Left cardiac atrium (tissue), 4 donors: ENCODE measurements around the gene PARP15. TPM values are rescaled to one million over a fixed set of nuclear protein-coding genes. Genes with fewer than 3 reads are reported as not detected.
"Not testable (repeated sequence)": the region's sequence is repeated elsewhere in the genome, so short reads cannot be mapped to it uniquely, and the experiment has no call there.

Experiments used
- ATAC-seq, 2 donors: fragments of 200-7000 bp; cut with Tn5 transposase; one replicate each; pipeline ENCODE4 v1.9.1; 2020; ENCODE audit warnings: mild to moderate bottlenecking in 2 of 2, moderate library complexity in 2 of 2
- DNase-seq: peaks from one replicate; pipeline ENCODE4 v3.0.0-alpha.2; 2020
- intact Hi-C, 2 donors: fragments of 100-400 bp; cut with DNase I; formaldehyde crosslinking; loops; one replicate each; pipeline versions ENCODE4 v1.14.1 to v1.15.1; 2022 to 2023
- total RNA-seq, 2 donors: library from RNA; stranded (reverse); fragmentation: NEBNext Ultra II Directional; extraction: Animal tissue kit (Norgen Biotek cat#: 25700); gene quantifications; one replicate each; pipeline ENCODE4 v1.2.1, GENCODE V29; 2021
- donor health status: DM: no; HTN: yes; CAD: no.
- donor health status: DM: no; HTN: yes; CAD: no; lungs with severe emphysema.
- donor health status: DM: yes; HTN: yes; CAD: no.
- donor health status: Dilated cardiomyopathy.

The PARP15 gene
- total RNA-seq, 2 donors from 2014 or later = 1.5 to 1.6 TPM

DNA sequence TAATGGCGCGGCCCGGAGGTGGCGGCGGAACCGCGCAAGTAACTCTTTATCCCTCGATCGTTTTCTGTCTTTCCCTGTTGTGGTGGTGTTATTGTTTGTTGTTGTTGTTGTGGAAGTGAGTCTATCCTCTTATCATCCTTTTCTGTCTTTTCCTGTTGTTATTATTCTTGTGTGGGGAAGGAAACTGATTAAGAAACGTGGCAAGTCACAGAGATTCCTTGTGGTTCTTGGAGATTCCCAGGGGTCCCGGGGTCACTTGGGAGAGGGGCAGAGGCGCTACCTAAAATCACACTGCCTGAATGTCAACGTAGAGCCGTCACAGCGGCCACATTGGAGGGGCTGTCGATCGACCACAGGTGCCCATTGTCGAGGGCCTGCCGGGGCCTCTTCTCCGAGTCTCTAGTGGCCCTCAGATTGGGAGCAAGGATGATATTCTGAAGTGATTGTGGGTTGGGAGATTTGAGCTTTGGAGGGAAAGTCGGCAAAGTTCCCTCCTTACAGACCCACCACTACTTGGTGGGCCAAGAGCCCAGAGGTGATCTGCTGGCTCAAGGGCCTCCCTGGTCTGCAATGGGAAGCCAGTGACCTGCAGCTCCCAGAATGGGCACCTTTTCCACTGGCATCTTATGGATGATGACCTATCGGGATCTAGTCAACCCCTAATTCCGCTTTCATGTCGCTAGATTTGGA lies 104.0 kb downstream of the PARP15 start:
- DNase-seq (no peak), ATAC-seq (no peak)
- intact Hi-C loops = no loop called here

DNA sequence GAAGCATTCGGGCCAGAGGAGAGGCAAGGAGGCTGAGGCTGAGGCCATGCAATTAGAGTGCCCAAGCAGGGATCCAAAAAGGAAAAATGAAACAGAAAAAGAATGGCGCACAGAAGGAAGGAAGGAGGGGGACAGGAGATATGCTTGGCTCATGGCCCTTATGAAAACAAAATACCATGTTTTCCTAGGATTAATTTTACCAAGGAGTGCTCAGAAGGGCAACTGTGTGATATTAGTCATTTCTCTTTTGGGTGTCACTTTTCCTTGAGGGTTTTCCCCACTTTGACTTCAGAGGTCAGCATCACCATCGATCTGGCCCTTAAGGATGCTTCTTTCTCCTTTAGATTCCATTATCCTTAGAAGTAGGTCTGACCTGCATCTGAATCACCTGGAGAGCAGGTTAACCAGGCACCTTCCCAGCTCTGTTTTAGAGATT lies 104.5 kb downstream of the PARP15 start:
- no peak for DNase-seq
- no peak for ATAC-seq
- intact Hi-C loops = no loop called here

DNA sequence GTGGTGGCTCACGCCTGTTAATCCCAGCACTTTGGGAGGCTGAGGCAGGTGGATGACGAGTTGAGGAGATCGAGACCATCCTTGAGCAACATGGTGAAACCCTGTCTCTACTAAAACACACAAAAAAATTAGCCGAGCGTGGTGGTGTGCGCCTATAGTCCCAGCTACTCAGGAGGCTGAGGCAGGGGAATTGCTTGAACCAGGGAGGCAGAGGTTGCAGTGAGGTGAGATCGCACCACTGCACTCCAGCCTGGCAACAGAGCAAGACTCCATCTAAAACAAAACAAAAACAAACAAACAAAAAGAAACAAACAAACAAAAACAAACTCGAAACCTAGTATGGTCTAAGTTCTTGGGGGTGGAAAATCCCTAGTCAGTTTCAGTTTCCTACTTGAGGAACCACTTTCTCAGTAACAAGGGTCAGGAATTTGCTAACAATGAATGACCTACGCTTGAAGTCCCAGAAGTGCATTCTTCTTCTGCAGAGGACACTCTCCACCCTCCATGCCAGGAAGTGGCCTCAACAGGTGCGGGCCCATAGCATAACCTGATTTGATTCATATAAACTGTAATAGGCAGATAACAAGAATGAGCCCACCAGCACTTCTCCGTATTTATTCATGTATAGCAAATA lies 105.4 kb downstream of the PARP15 start:
- ATAC-seq, intact Hi-C loops, DNase-seq: not testable (repeated sequence)

DNA sequence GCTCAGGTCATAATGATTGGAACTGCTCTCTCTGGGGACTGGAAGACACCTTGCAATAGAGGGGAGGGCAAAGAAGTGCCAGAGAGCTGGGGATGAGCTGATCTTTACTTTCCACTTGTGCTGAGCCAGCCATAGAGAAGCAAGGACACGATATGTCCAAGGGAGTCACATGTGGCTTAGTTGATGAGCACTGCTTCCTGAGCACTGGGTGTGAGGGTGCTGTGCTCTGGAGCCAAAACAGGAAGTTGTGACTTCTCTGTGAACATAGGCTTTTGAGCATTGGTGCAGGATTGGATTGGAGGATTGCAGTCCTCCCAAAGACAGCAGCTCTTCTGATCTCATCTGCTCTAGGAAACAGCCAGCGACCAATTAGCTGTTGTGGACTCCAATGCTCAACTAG lies 109.8 kb downstream of the PARP15 start:
- ATAC-seq (peak in 1 of 2 donors; percentile 74), DNase-seq (no peak)
- intact Hi-C loops = no loop called here

Other genes starting within 250 kb of the PARP15 start
- 10 to 100 TPM; 23.5 to 28.7 TPM for gene MIX23, start 194.4 kb upstream of the PARP15 start, total RNA-seq
- 100 to 1,000 TPM; 118 to 144 TPM for gene FAM162A, start 193.5 kb upstream of the PARP15 start, total RNA-seq
- gene WDR5B, start 161.6 kb upstream of the PARP15 start, total RNA-seq = 1 to 10 TPM; 3.2 to 3.5 TPM
- 10 to 100 TPM; 44.3 to 63.4 TPM for gene KPNA1, start 62.7 kb upstream of the PARP15 start, total RNA-seq
- 10 to 100 TPM; 16.8 to 27.0 TPM for gene PARP9, start 13.3 kb upstream of the PARP15 start, total RNA-seq
- 10 to 100 TPM; 13.6 to 25.0 TPM for gene DTX3L, start 13.3 kb upstream of the PARP15 start, total RNA-seq
- 10 to 100 TPM; 16.4 to 23.4 TPM for gene PARP14, start 103.2 kb downstream of the PARP15 start, total RNA-seq
- gene HSPBAP1, start 216.2 kb downstream of the PARP15 start, total RNA-seq = 1 to 10 TPM; 6.2 to 6.3 TPM
- gene SLC49A4, start 217.4 kb downstream of the PARP15 start, total RNA-seq = 10 to 100 TPM; 16.8 to 23.2 TPM